Stimulated activated CD8-positive, alpha-beta memory T cell treated with anti-CD3 and anti-CD28 coated beads, Interleukin-15, amount 100 ng/mL, for 24 hours (primary cell): ENCODE data around the gene HMGXB3.

Experiments
- DNase-seq: peaks from one replicate; pipeline ENCODE4 v3.0.0-alpha.2; 2020; ENCODE audit warnings: low read depth

HMGXB3 gene

GRCh38 chr5:150052956-150053712 lies 52.6 kb downstream of the HMGXB3 start:
- DNase-seq: no peak

- no peak for DNase-seq
These were observed 53.3 kb downstream of the HMGXB3 start for GRCh38 chr5:150053713-150054392.

- no peak for DNase-seq
These were observed 54.0 kb downstream of the HMGXB3 start for GRCh38 chr5:150054569-150054968.

GRCh38 chr5:150055326-150056074 lies 55.0 kb downstream of the HMGXB3 start:
- no peak for DNase-seq

GRCh38 chr5:150056075-150056443 lies 55.5 kb downstream of the HMGXB3 start:
- DNase-seq: no peak

- DNase-seq: no peak
These were observed 56.5 kb downstream of the HMGXB3 start for GRCh38 chr5:150057052-150057451.

- no peak for DNase-seq
These were observed 57.0 kb downstream of the HMGXB3 start for GRCh38 chr5:150057511-150057910.

GRCh38 chr5:150057996-150058395 lies 57.5 kb downstream of the HMGXB3 start:
- DNase-seq: no peak

GRCh38 chr5:150058480-150059126 lies 58.1 kb downstream of the HMGXB3 start:
- DNase-seq: no peak

- no peak for DNase-seq
These were observed 59.1 kb downstream of the HMGXB3 start for GRCh38 chr5:150059623-150060022.

GRCh38 chr5:150060471-150060870 lies 59.9 kb downstream of the HMGXB3 start:
- no peak for DNase-seq

- no peak for DNase-seq
These were observed 61.0 kb downstream of the HMGXB3 start for GRCh38 chr5:150061538-150061995.

- DNase-seq: no peak
These were observed 61.8 kb downstream of the HMGXB3 start for GRCh38 chr5:150062216-150062922.

GRCh38 chr5:150063638-150064037 lies 63.1 kb downstream of the HMGXB3 start:
- DNase-seq: no peak

GRCh38 chr5:150064681-150065220 lies 64.2 kb downstream of the HMGXB3 start:
- no peak for DNase-seq

GRCh38 chr5:150065346-150065745 lies 64.8 kb downstream of the HMGXB3 start:
- no peak for DNase-seq

GRCh38 chr5:150065886-150066285 lies 65.3 kb downstream of the HMGXB3 start:
- DNase-seq: no peak

- no peak for DNase-seq
These were observed 65.9 kb downstream of the HMGXB3 start for GRCh38 chr5:150066436-150066835.

- DNase-seq: no peak
These were observed 66.4 kb downstream of the HMGXB3 start for GRCh38 chr5:150066901-150067396.

GRCh38 chr5:150067405-150067960 lies 66.9 kb downstream of the HMGXB3 start:
- no peak for DNase-seq

GRCh38 chr5:150068071-150068470 lies 67.5 kb downstream of the HMGXB3 start:
- no peak for DNase-seq
